ENCODE measurements around the gene PTPN1. TPM values are rescaled to one million over a fixed set of nuclear protein-coding genes. Genes with fewer than 3 reads are reported as not detected.
A peak's percentile ranks its signal among the peaks of the same experiment; 100 is the strongest.

Gene PTPN1
- total RNA-seq, 1 donor from 2014 or later: 78.2 TPM

DNA sequence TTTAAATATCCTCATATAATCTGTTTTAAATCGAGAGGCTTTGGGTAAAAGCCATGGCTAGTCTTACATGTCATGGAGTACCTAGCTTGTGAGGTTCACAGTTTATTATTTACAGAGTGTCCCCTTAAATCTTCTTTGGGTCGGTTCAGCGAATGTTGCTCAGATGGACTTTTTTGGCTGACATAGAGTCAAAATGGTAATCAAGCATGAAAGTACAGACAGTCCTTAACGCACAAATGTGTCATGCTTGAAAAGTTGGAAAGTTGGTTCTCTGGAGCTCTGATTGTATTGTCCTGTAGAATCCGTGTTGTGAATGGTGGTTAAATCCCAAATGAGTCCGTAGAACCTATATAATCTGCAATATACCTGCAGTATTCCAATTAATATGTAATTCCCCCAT lies 22.0 kb downstream of the PTPN1 start:
- intact Hi-C loops (cut with DNase I): no loop called here
- Histone ChIP-seq H3K9me3 (no peaks in the 10 kb centered on the region), H3K36me3 (no peaks in the 10 kb centered on the region), H3K27ac (no peak overlapping the region), H3K4me3 (no peak overlapping the region), H3K4me1 (peaks cover 78% of the 10 kb centered on the region), H3K27me3 (ENCODE audit: low read depth) (no peaks in the 10 kb centered on the region)
- DNase-seq (no peak), ATAC-seq (no peak)
- TF ChIP-seq, protein P1, sequence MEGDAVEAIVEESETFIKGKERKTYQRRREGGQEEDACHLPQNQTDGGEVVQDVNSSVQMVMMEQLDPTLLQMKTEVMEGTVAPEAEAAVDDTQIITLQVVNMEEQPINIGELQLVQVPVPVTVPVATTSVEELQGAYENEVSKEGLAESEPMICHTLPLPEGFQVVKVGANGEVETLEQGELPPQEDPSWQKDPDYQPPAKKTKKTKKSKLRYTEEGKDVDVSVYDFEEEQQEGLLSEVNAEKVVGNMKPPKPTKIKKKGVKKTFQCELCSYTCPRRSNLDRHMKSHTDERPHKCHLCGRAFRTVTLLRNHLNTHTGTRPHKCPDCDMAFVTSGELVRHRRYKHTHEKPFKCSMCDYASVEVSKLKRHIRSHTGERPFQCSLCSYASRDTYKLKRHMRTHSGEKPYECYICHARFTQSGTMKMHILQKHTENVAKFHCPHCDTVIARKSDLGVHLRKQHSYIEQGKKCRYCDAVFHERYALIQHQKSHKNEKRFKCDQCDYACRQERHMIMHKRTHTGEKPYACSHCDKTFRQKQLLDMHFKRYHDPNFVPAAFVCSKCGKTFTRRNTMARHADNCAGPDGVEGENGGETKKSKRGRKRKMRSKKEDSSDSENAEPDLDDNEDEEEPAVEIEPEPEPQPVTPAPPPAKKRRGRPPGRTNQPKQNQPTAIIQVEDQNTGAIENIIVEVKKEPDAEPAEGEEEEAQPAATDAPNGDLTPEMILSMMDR (IDR thresholded peaks at IDR 0.05): no peak

DNA sequence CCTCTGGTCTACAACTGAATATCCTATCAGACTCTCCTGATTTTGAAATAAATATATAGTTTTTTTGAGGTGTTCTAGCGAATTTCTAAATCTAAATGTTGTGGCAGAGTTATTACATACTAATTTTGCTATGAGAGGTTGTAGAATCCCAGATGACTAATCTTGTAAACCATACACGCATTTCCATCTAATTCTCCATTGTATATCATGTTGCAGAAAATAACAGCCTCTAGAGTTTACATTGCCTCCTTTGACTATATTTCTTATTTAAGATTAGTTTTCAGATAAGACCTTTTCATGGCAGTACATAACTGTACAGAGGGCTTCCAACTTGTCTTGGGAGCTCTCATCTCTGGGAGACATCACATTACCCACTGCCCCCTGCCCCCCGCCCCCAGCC lies 22.9 kb downstream of the PTPN1 start:
- Histone ChIP-seq H3K4me3 (no peak overlapping the region), H3K36me3 (no peaks in the 10 kb centered on the region), H3K4me1 (peaks cover 78% of the 10 kb centered on the region), H3K27me3 (ENCODE audit: low read depth) (no peaks in the 10 kb centered on the region), H3K27ac (no peak overlapping the region), H3K9me3 (no peaks in the 10 kb centered on the region)
- intact Hi-C loops (cut with DNase I): no loop called here
- DNase-seq: no peak
- TF ChIP-seq, protein P1 (IDR thresholded peaks at IDR 0.05): no peak
- no peak for ATAC-seq

DNA sequence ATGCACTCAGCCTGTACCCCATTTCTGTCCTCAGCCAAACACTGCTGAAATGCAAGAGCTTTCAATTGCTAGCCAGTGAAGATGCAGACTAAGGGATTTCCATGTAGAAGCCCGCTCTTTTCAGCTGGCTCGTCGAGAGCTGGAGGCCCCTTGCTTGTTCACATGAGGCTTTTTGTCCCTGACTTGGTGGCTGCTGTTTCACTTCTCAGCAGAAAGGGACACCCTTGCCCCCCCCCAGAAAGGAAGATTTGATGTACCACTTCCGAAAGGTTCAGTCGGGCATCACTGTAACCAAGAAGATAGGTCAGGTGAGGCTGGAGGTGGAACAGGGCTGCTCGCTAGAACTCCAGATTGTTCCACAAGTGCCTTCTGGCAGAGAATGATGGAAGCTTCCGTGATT lies 23.3 kb downstream of the PTPN1 start:
- intact Hi-C loops (cut with DNase I): no loop called here
- H3K9me3 ChIP-seq: no peaks in the 10 kb centered on the region
- TF ChIP-seq, protein P1 (IDR thresholded peaks at IDR 0.05): no peak
- no peak overlapping the region for H3K27ac ChIP-seq
- no peak overlapping the region for H3K4me3 ChIP-seq
- DNase-seq (no peak), ATAC-seq (no peak)
- H3K36me3 ChIP-seq: no peaks in the 10 kb centered on the region
- peaks cover 79% of the 10 kb centered on the region for H3K4me1 ChIP-seq
- no peaks in the 10 kb centered on the region for H3K27me3 ChIP-seq (ENCODE audit: low read depth)

DNA sequence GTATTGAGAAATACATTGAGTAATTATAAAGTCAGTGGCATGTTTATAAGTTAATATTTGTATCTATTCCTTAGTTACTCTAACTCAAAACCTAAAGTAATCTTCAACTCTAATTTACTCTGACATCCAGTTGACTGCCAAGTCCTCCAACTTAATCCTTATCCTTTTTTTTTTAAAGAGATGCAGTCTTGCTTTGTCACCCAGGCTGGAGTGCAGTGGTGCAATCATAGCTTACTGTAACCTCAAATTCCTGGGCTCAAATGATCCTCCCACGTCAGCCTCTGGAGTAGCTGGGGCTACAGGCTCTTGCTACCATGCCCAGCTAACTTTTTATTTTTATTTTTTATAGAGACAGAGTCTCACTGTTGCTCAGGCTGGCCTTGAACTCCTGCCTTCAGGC lies 24.4 kb downstream of the PTPN1 start:
- no peak overlapping the region for H3K4me3 ChIP-seq
- peak overlapping the region; percentile 46 for H3K27ac ChIP-seq
- DNase-seq (no peak), ATAC-seq (peak; percentile 25 to 51)
- no peaks in the 10 kb centered on the region for H3K36me3 ChIP-seq
- intact Hi-C loops (cut with DNase I): no loop called here
- TF ChIP-seq, protein P1 (IDR thresholded peaks at IDR 0.05): no peak
- no peaks in the 10 kb centered on the region for H3K9me3 ChIP-seq
- no peaks in the 10 kb centered on the region for H3K27me3 ChIP-seq (ENCODE audit: low read depth)
- peaks cover 78% of the 10 kb centered on the region for H3K4me1 ChIP-seq

DNA sequence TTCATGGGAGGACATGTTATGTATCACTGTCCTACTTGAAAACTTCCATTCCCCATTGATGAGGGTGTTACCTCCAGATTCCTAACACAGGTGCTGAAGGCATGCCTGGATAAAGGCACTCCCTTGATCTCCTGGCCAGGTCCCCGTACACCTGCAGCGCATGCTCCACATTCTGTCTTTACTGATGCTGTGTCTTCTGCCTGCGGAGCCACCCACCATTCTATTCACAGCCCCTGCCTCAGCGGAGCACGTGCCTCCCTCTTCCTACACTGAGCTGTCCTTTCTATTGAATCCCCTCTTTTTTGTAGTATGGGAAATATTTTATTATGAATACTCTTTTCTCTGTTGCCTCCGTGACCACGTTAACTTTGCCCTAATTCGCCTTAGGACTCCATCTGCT lies 25.0 kb downstream of the PTPN1 start:
- H3K4me3 ChIP-seq: no peak overlapping the region
- H3K9me3 ChIP-seq: no peaks in the 10 kb centered on the region
- no peaks in the 10 kb centered on the region for H3K36me3 ChIP-seq
- intact Hi-C loops (cut with DNase I): no loop called here
- TF ChIP-seq, protein P1 (IDR thresholded peaks at IDR 0.05): no peak
- peak overlapping the region; percentile 46 for H3K27ac ChIP-seq
- no peaks in the 10 kb centered on the region for H3K27me3 ChIP-seq (ENCODE audit: low read depth)
- H3K4me1 ChIP-seq: peaks cover 83% of the 10 kb centered on the region
- DNase-seq (no peak), ATAC-seq (no peak)

DNA sequence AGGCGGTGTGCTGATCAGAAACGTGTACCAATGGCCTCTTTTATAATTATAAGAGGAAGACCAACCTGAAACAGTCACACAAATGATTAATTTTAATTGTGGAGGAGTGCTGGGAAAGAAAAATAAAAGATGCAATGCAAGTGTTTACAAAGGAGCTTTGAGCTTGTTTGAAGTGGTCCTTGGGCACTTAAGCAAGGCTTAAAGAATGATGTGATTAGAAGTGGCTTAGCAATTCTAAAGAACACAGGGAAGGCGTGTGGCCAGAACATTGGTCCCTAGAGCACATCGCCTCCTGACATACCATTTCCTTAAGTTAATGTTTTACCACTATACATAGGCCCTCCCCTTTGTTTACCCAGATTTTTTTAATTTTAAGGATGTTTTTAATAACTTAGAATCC lies 26.1 kb downstream of the PTPN1 start:
- DNase-seq (no peak), ATAC-seq (peak; percentile 68 to 81)
- no peak overlapping the region for H3K4me3 ChIP-seq
- no peaks in the 10 kb centered on the region for H3K9me3 ChIP-seq
- TF ChIP-seq, protein P1 (IDR thresholded peaks at IDR 0.05): no peak
- peak overlapping the region; percentile 46 for H3K27ac ChIP-seq
- H3K27me3 ChIP-seq (ENCODE audit: low read depth): no peaks in the 10 kb centered on the region
- H3K36me3 ChIP-seq: no peaks in the 10 kb centered on the region
- intact Hi-C loops (cut with DNase I): no loop called here
- H3K4me1 ChIP-seq: peaks cover 88% of the 10 kb centered on the region
